Measurements from ENCODE around the gene CDK5R2.

DNA sequence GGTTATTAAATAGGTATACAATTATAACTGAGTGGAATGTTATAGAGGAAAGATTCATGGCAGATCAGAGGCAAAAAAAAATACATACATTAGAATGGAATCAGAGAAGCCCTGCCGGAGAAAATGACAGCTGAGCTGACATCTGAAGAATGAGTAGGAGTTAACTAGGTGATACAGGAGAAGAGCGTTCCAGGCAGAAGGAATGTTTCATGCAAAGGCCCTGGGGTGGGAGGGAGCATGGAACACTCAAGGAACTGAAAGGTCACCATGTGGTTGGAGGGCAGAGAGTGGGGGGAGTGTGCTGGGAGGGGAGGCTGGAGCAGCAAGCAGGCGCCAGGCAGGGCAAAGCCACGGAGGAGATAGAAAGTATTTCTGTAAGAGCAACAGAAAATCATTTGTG is 31.6 kb upstream of the CDK5R2 start:
- TF ChIP-seq, protein P1, sequence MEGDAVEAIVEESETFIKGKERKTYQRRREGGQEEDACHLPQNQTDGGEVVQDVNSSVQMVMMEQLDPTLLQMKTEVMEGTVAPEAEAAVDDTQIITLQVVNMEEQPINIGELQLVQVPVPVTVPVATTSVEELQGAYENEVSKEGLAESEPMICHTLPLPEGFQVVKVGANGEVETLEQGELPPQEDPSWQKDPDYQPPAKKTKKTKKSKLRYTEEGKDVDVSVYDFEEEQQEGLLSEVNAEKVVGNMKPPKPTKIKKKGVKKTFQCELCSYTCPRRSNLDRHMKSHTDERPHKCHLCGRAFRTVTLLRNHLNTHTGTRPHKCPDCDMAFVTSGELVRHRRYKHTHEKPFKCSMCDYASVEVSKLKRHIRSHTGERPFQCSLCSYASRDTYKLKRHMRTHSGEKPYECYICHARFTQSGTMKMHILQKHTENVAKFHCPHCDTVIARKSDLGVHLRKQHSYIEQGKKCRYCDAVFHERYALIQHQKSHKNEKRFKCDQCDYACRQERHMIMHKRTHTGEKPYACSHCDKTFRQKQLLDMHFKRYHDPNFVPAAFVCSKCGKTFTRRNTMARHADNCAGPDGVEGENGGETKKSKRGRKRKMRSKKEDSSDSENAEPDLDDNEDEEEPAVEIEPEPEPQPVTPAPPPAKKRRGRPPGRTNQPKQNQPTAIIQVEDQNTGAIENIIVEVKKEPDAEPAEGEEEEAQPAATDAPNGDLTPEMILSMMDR (IDR thresholded peaks at IDR 0.05; ENCODE audit: low read depth, low read length, poor library complexity, severe bottlenecking), result no peak
- no peak for TF ChIP-seq EZH2phosphoT487 (IDR thresholded peaks at IDR 0.05; ENCODE audit: borderline replicate concordance, low read length)

All from DOHH2 (cell line).